ENCODE results near the gene MGAT1. TPM values are rescaled to one million over a fixed set of nuclear protein-coding genes. Genes with fewer than 3 reads are reported as not detected.

The MGAT1 gene
- 76.1 and 81.4 TPM in 2 replicates for total RNA-seq

DNA sequence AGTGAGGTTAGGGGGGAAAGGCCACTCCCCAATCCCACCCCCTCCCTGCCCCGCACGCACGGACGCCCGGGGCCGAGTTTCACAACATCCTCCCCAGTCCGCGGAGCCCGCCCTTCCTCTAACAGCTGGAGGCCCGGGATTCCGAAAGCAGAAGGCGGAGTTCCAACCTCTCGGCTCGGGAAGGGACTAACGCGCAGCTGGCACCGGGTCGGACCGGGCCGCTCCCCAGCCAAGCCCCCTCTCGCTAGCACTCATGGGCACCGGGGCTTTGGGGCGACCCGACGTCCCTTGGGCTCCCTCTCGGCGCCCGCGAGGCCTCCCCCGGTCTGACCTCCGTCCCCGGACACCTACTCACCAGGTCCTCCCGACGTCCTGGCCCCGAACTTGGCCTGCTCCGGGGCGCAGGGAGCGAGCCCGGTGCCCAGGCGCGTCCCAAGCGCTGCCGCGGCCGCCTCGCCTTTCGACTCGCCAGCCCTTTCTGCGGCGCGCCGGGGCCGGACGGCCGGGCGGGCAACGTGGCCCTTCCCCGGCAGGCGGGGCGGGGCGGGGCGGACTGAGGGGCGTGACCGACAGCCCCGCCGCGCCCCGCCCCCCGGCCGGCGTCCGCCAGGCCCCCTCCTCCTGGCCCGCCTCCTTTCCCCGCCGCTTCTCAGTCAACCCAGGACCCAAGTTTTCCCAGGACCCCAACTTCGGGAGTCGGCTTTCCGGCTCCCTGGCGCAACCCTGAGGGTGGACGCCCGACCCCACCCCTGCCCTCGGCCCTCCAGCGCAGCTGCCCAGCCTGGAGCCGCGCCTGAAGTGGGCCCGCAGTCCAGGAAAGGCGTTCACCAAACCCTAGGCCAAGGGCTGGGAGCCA, at the start of gene MGAT1:
Gene MGAT1 (minus strand): TSS at position 482 of the 856 bp plus-strand sequence. CDS start 9,835 bp downstream, outside the sequence.

DNA sequence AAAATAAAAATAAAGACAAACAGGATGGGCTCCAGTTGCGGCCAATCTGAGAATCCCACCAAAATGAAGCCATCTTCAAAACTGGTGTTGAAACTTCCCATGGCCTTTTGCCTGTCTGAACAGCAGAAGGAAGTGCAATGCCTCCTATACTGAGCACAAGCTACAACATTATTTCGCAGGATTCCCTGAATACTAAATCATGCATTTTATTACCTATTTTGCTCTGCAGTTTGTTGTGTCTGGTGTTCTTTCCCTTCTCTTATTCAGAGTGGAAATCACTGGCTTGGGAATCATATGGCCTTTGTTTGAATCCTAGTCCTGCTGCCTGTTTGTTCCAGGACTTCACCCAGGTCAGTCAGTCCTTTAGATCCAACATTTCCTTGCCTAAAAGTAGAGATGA, 62.6 kb downstream of the MGAT1 start, which contains the start of gene OR2Y1:
Gene OR2Y1 (minus strand): TSS at position 101 of the 400 bp plus-strand sequence. CDS start 0 bp downstream, at position 101.

Other genes starting within 250 kb of the MGAT1 start
- 1.3 TPM in 1 of 2 replicates, not detected in the other for gene SCGB3A1, start 211.3 kb downstream of the MGAT1 start, total RNA-seq
- gene FLT4, start 153.2 kb downstream of the MGAT1 start, total RNA-seq = under 0.01 and 0.96 TPM in 2 replicates
- gene OR2Y1, start 62.7 kb downstream of the MGAT1 start, total RNA-seq = not detected in 2 replicates
- 15.6 and 20.2 TPM in 2 replicates for gene ZFP62, start 58.5 kb upstream of the MGAT1 start, total RNA-seq
- 0.24 TPM in 1 of 2 replicates, not detected in the other for gene BTNL8, start 96.4 kb upstream of the MGAT1 start, total RNA-seq
- not detected in 2 replicates for gene BTNL3, start 186.0 kb upstream of the MGAT1 start, total RNA-seq
- gene BTNL9, start 237.5 kb upstream of the MGAT1 start, total RNA-seq = not detected in 2 replicates